Ascending aorta (tissue), 2 donors: ENCODE data around the gene GLYATL3. TPM values are rescaled to one million over a fixed set of nuclear protein-coding genes. Genes with fewer than 3 reads are reported as not detected.
"Not testable (repeated sequence)": the region's sequence is repeated elsewhere in the genome, so short reads cannot be mapped to it uniquely, and the experiment has no call there.

Experiments
- DNase-seq, 2 donors: peaks; one replicate each; pipeline ENCODE4 v3.0.0-alpha.2; 2019; ENCODE audit warnings: low spot score in 2 of 2
- H3K27ac ChIP-seq, 2 donors: fragments of 200-600 bp; sonication (generic); one replicate each; pipeline ENCODE4 v1.5.1; 2016 to 2017; ENCODE audit warnings: mild to moderate bottlenecking in 1 of 2
- H3K27me3 ChIP-seq: fragments of 200-600 bp; sonication (generic); one replicate; pipeline ENCODE4 v1.5.1; 2017
- H3K36me3 ChIP-seq, 2 donors: fragments of 200-600 bp; sonication (generic); one replicate each; pipeline ENCODE4 v1.5.1; 2016
- H3K4me1 ChIP-seq, 2 donors: fragments of 200-600 bp; sonication (generic); one replicate each; pipeline ENCODE4 v1.5.1; 2016 to 2017; ENCODE audit warnings: mild to moderate bottlenecking in 1 of 2
- H3K4me3 ChIP-seq, 2 donors: fragments of 200-600 bp; sonication (generic); one replicate each; pipeline ENCODE4 v1.5.1; 2016 to 2017; ENCODE audit warnings: mild to moderate bottlenecking in 1 of 2
- H3K9me3 ChIP-seq, 2 donors: fragments of 200-600 bp; sonication (generic); one replicate each; pipeline ENCODE4 v1.5.1; 2016
- CTCF ChIP-seq, 3 experiments: fragments of 200-600 bp in 2 of 3; fragments of 450-650 bp in 1 of 3; sonication (generic) in 2 of 3; IDR thresholded peaks; one replicate each; pipeline ENCODE4 v1.5.1; 2016 to 2019; ENCODE audit warnings: antibody characterized with exemption in 3 of 3, mild to moderate bottlenecking in 1 of 3, moderate library complexity in 1 of 3
- intact Hi-C: fragments of 100-400 bp; cut with DNase I; formaldehyde crosslinking; loops from one replicate; pipeline ENCODE4 v1.15.1; 2023
- total RNA-seq: library from RNA; depleted of rRNA; stranded (reverse); fragments of >200 nt; gene quantifications from one replicate; pipeline ENCODE4 v1.1.0, GENCODE V29; 2016

GLYATL3 gene
- total RNA-seq, 1 donor from 2014 or later: not detected

DNA sequence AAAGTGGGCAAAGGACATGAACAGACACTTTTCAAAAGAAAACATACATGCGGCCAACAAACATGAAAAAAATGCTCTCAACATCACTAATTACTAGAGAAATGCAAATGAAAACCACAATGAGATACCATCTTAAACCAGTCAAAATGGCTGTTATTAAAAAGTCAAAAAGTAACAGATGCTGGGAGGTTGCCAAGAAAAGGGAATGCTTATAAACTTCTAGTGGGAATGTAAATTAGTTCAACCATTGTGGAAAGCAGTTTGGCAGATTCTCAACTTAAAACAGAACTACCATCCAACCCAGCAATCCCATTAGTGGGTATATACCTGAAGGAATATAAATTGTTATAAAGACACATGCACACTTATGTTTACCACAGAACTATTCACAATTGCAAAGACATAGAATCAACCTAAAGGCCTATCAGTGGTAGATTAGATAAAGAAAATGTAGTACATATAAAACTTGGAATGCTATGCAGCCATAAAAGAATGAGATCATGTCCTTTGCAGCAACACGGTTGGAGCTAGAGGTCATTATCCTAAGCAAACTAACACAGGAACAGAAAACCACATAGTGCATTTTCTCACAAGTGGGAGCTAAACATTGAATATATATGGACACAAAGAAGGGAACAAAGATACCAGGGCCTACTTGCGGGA is 20.3 kb upstream of the GLYATL3 start:
- no peaks in the 10 kb centered on the region for H3K9me3 ChIP-seq
- no peak for TF ChIP-seq CTCF (IDR thresholded peaks at IDR 0.05)
- H3K27me3 ChIP-seq: no peaks in the 10 kb centered on the region
- no peak overlapping the region for H3K27ac ChIP-seq
- no peaks in the 10 kb centered on the region for H3K4me1 ChIP-seq
- DNase-seq: no peak
- peaks cover 0 to 6% of the 10 kb centered on the region in 2 donors for H3K36me3 ChIP-seq
- H3K4me3 ChIP-seq: no peak overlapping the region
- intact Hi-C loops: no loop called here

GRCh38 chr6:49481846-49482245 is 17.9 kb upstream of the GLYATL3 start:
- H3K27ac ChIP-seq, H3K36me3 ChIP-seq, DNase-seq, intact Hi-C loops, H3K4me3 ChIP-seq, H3K4me1 ChIP-seq, H3K27me3 ChIP-seq, H3K9me3 ChIP-seq: not testable (repeated sequence)

- intact Hi-C loops, H3K36me3 ChIP-seq, H3K4me3 ChIP-seq, H3K27ac ChIP-seq, H3K9me3 ChIP-seq, DNase-seq, H3K27me3 ChIP-seq, H3K4me1 ChIP-seq: not testable (repeated sequence)
Measured at GRCh38 chr6:49483380-49483779, 16.3 kb upstream of the GLYATL3 start.

GRCh38 chr6:49490633-49491032 is 9.1 kb upstream of the GLYATL3 start:
- no peaks in the 10 kb centered on the region for H3K9me3 ChIP-seq
- H3K4me3 ChIP-seq: no peak overlapping the region
- no peaks in the 10 kb centered on the region for H3K27me3 ChIP-seq
- intact Hi-C loops: no loop called here
- H3K27ac ChIP-seq: no peak overlapping the region
- H3K4me1 ChIP-seq: no peaks in the 10 kb centered on the region
- no peak for DNase-seq
- H3K36me3 ChIP-seq: peaks cover 2 to 28% of the 10 kb centered on the region in 2 donors
- TF ChIP-seq CTCF (IDR thresholded peaks at IDR 0.05): no peak

- intact Hi-C loops: no loop called here
- Histone ChIP-seq H3K4me1 (no peaks in the 10 kb centered on the region), H3K27me3 (no peaks in the 10 kb centered on the region), H3K27ac (no peak overlapping the region), H3K4me3 (no peak overlapping the region), H3K36me3 (peaks cover 0 to 7% of the 10 kb centered on the region in 2 donors), H3K9me3 (no peaks in the 10 kb centered on the region)
- no peak for TF ChIP-seq CTCF (IDR thresholded peaks at IDR 0.05)
- no peak for DNase-seq
Measured at GRCh38 chr6:49497304-49497703, 2.4 kb upstream of the GLYATL3 start.

GRCh38 chr6:49499126-49499525 is 597 bp upstream of the GLYATL3 start:
- DNase-seq: no peak
- no peaks in the 10 kb centered on the region for H3K4me1 ChIP-seq
- H3K36me3 ChIP-seq: no peaks in the 10 kb centered on the region
- no peaks in the 10 kb centered on the region for H3K27me3 ChIP-seq
- TF ChIP-seq CTCF (IDR thresholded peaks at IDR 0.05): no peak
- no peak overlapping the region for H3K4me3 ChIP-seq
- H3K27ac ChIP-seq: no peak overlapping the region
- intact Hi-C loops: no loop called here
- no peaks in the 10 kb centered on the region for H3K9me3 ChIP-seq

DNA sequence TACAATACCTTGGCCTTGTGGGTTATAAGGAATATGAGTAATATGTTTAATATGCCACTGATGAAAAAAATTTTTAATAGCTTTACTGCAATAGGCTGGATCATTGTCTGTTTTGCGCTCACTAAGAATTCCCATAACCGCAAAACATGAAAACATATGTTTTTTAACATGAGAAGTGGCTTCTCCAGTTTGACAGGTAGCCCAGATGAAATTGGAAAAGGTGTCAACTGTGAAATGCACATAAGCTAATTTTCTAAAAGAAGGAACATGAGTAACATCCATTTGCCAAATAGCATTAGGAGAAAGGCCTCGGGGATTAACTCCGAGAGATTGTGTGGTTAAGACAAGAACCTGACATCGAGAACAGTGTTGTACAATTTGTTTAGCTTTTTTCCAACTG is 4.9 kb downstream of the GLYATL3 start:
- H3K9me3 ChIP-seq: no peaks in the 10 kb centered on the region
- H3K4me1 ChIP-seq: no peaks in the 10 kb centered on the region
- TF ChIP-seq CTCF (IDR thresholded peaks at IDR 0.05): no peak
- no peaks in the 10 kb centered on the region for H3K36me3 ChIP-seq
- no peak for DNase-seq
- intact Hi-C loops: no loop called here
- H3K27me3 ChIP-seq: no peaks in the 10 kb centered on the region
- H3K27ac ChIP-seq: no peak overlapping the region
- no peak overlapping the region for H3K4me3 ChIP-seq
